ENCODE data around the gene SYNE1.

The SYNE1 gene

GRCh38 chr6:152189736-152190135, 447.4 kb downstream of the SYNE1 start:
- in situ Hi-C loops (cut with MboI; ENCODE audit: low sequenced_read_pairs, unreplicated experiment) = no loop called here
- no peak for DNase-seq (ENCODE audit: low spot score)
- no peak for TF ChIP-seq CTCF (IDR thresholded peaks at IDR 0.05; ENCODE audit: borderline replicate concordance, control extremely low read depth, extremely low read depth, insufficient read depth, missing control alignments)

- DNase-seq (ENCODE audit: low spot score) = no peak
- in situ Hi-C loops (cut with MboI; ENCODE audit: low sequenced_read_pairs, unreplicated experiment) = no loop called here
- no peak for TF ChIP-seq CTCF (IDR thresholded peaks at IDR 0.05; ENCODE audit: borderline replicate concordance, control extremely low read depth, extremely low read depth, insufficient read depth, missing control alignments)
These were observed 449.2 kb downstream of the SYNE1 start for GRCh38 chr6:152188011-152188410.

GRCh38 chr6:152186840-152187239, 450.3 kb downstream of the SYNE1 start:
- in situ Hi-C loops (cut with MboI; ENCODE audit: low sequenced_read_pairs, unreplicated experiment) = no loop called here
- DNase-seq (ENCODE audit: low spot score) = no peak
- no peak for TF ChIP-seq CTCF (IDR thresholded peaks at IDR 0.05; ENCODE audit: borderline replicate concordance, control extremely low read depth, extremely low read depth, insufficient read depth, missing control alignments)

GRCh38 chr6:152184917-152185574, 452.1 kb downstream of the SYNE1 start:
- no peak for DNase-seq (ENCODE audit: low spot score)
- TF ChIP-seq CTCF (IDR thresholded peaks at IDR 0.05; ENCODE audit: borderline replicate concordance, control extremely low read depth, extremely low read depth, insufficient read depth, missing control alignments) = no peak
- in situ Hi-C loops (cut with MboI; ENCODE audit: low sequenced_read_pairs, unreplicated experiment) = no loop called here

GRCh38 chr6:152184573-152184916, 452.6 kb downstream of the SYNE1 start:
- no peak for TF ChIP-seq CTCF (IDR thresholded peaks at IDR 0.05; ENCODE audit: borderline replicate concordance, control extremely low read depth, extremely low read depth, insufficient read depth, missing control alignments)
- in situ Hi-C loops (cut with MboI; ENCODE audit: low sequenced_read_pairs, unreplicated experiment) = no loop called here
- DNase-seq (ENCODE audit: low spot score) = no peak

- no peak for TF ChIP-seq CTCF (IDR thresholded peaks at IDR 0.05; ENCODE audit: borderline replicate concordance, control extremely low read depth, extremely low read depth, insufficient read depth, missing control alignments)
- in situ Hi-C loops (cut with MboI; ENCODE audit: low sequenced_read_pairs, unreplicated experiment) = no loop called here
- DNase-seq (ENCODE audit: low spot score) = no peak
These were observed 456.6 kb downstream of the SYNE1 start for GRCh38 chr6:152180601-152181000.

Measured in GM13976 (cell line).